Measurements from ENCODE around the gene PHF10. TPM values are rescaled to one million over a fixed set of nuclear protein-coding genes. Genes with fewer than 3 reads are reported as not detected.

Gene PHF10
- total RNA-seq, 1 experiment from 2014 or later: 47.8 TPM

GRCh38 chr6:169738976-169739529 is 14.8 kb upstream of the PHF10 start:
- Mint-ChIP-seq H3K4me1 (ENCODE audit: low read depth, unreplicated experiment) (no peaks in the 10 kb centered on the region), H3K27me3 (ENCODE audit: unreplicated experiment) (peaks cover 34% of the 10 kb centered on the region), H3K9me3 (ENCODE audit: low read depth, unreplicated experiment) (peaks cover 2% of the 10 kb centered on the region), H3K36me3 (ENCODE audit: insufficient read depth, unreplicated experiment) (no peaks in the 10 kb centered on the region), H3K4me3 (ENCODE audit: low read depth, unreplicated experiment) (no peak overlapping the region), H3K27ac (ENCODE audit: unreplicated experiment) (no peak overlapping the region)
- intact Hi-C loops (cut with micrococcal nuclease; ENCODE audit: unreplicated experiment): no loop called here
- no peak for DNase-seq
- TF ChIP-seq, protein P1, sequence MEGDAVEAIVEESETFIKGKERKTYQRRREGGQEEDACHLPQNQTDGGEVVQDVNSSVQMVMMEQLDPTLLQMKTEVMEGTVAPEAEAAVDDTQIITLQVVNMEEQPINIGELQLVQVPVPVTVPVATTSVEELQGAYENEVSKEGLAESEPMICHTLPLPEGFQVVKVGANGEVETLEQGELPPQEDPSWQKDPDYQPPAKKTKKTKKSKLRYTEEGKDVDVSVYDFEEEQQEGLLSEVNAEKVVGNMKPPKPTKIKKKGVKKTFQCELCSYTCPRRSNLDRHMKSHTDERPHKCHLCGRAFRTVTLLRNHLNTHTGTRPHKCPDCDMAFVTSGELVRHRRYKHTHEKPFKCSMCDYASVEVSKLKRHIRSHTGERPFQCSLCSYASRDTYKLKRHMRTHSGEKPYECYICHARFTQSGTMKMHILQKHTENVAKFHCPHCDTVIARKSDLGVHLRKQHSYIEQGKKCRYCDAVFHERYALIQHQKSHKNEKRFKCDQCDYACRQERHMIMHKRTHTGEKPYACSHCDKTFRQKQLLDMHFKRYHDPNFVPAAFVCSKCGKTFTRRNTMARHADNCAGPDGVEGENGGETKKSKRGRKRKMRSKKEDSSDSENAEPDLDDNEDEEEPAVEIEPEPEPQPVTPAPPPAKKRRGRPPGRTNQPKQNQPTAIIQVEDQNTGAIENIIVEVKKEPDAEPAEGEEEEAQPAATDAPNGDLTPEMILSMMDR (IDR thresholded peaks at IDR 0.05; ENCODE audit: unreplicated experiment): no peak
- CTCF ChIA-PET: no interaction called here
- BruUV-seq (replicated peaks): no TSS peak

DNA sequence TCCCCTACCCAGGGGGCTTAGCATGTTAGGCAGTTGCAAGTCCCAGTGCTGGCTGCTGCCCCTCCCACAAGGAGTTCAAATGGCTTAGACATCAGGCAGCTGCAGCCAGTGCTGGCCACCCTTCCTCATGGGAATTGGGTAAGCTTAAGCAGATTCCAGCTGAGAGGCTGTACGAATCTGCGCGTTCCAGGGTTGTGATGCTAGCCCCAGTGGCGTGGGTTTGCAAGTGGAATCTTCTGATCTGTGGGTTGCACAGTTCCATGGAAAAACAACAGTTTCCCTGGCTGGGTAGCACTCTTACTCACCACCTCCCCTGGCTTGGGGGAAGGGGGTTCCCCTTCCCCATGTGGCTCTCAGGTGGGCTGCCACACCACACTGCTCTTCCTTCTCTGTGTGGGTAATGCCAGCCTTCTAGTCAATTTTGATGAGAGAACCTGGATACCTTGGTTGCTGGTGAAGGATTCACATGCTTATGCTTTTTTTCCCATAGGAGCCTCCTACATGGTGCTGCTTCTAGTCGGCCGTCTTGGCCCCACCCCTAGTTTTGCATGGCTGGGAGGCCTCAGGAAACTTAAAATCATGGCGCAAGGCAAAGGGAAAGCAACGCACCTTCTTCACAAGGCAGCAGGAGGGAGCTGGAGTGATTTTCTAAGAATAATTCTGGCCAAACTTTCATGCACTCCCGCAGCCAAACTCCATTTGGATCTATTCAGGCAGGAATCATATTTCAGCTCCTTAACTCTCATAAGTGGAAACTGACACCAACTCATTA is 14.1 kb upstream of the PHF10 start:
- no TSS peak for BruUV-seq (replicated peaks)
- DNase-seq: no peak
- no peaks in the 10 kb centered on the region for H3K36me3 Mint-ChIP-seq (ENCODE audit: insufficient read depth, unreplicated experiment)
- H3K9me3 Mint-ChIP-seq (ENCODE audit: low read depth, unreplicated experiment): peaks cover 2% of the 10 kb centered on the region
- no peaks in the 10 kb centered on the region for H3K4me1 Mint-ChIP-seq (ENCODE audit: low read depth, unreplicated experiment)
- H3K27ac Mint-ChIP-seq (ENCODE audit: unreplicated experiment): no peak overlapping the region
- H3K4me3 Mint-ChIP-seq (ENCODE audit: low read depth, unreplicated experiment): no peak overlapping the region
- H3K27me3 Mint-ChIP-seq (ENCODE audit: unreplicated experiment): peaks cover 34% of the 10 kb centered on the region
- TF ChIP-seq, protein P1 (IDR thresholded peaks at IDR 0.05; ENCODE audit: unreplicated experiment): no peak
- intact Hi-C loops (cut with micrococcal nuclease; ENCODE audit: unreplicated experiment): no loop called here
- CTCF ChIA-PET: no interaction called here

- intact Hi-C loops (cut with micrococcal nuclease; ENCODE audit: unreplicated experiment): no loop called here
- TF ChIP-seq, protein P1 (IDR thresholded peaks at IDR 0.05; ENCODE audit: unreplicated experiment): no peak
- peaks cover 6% of the 10 kb centered on the region for H3K36me3 Mint-ChIP-seq (ENCODE audit: insufficient read depth, unreplicated experiment)
- peaks cover 20% of the 10 kb centered on the region for H3K4me1 Mint-ChIP-seq (ENCODE audit: low read depth, unreplicated experiment)
- no peaks in the 10 kb centered on the region for H3K9me3 Mint-ChIP-seq (ENCODE audit: low read depth, unreplicated experiment)
- H3K27ac Mint-ChIP-seq (ENCODE audit: unreplicated experiment): no peak overlapping the region
- no peak overlapping the region for H3K4me3 Mint-ChIP-seq (ENCODE audit: low read depth, unreplicated experiment)
- no peak for DNase-seq
- CTCF ChIA-PET: no interaction called here
- no TSS peak for BruUV-seq (replicated peaks)
- peaks cover 9% of the 10 kb centered on the region for H3K27me3 Mint-ChIP-seq (ENCODE audit: unreplicated experiment)
Observed at GRCh38 chr6:169729961-169730360, 5.7 kb upstream of the PHF10 start.

- peaks cover 31% of the 10 kb centered on the region for H3K36me3 Mint-ChIP-seq (ENCODE audit: insufficient read depth, unreplicated experiment)
- intact Hi-C loops (cut with micrococcal nuclease; ENCODE audit: unreplicated experiment): no loop called here
- TF ChIP-seq, protein P1 (IDR thresholded peaks at IDR 0.05; ENCODE audit: unreplicated experiment): no peak
Observed at GRCh38 chr6:169726963-169727362, 2.7 kb upstream of the PHF10 start.

More at GRCh38 chr6:169726963-169727362, 2.7 kb upstream of the PHF10 start:
- Mint-ChIP-seq H3K4me3 (ENCODE audit: low read depth, unreplicated experiment) (no peak overlapping the region), H3K27ac (ENCODE audit: unreplicated experiment) (no peak overlapping the region), H3K9me3 (ENCODE audit: low read depth, unreplicated experiment) (no peaks in the 10 kb centered on the region), H3K4me1 (ENCODE audit: low read depth, unreplicated experiment) (peaks cover 20% of the 10 kb centered on the region), H3K27me3 (ENCODE audit: unreplicated experiment) (no peaks in the 10 kb centered on the region)
- CTCF ChIA-PET: no interaction called here
- no TSS peak for BruUV-seq (replicated peaks)
- no peak for DNase-seq
